ENCODE measurements around the gene MRPL51.
A peak's percentile ranks its signal among the peaks of the same experiment; 100 is the strongest.

MRPL51 gene

GRCh38 chr12:6459004-6459337 is 34.1 kb downstream of the MRPL51 start:
- no peak for DNase-seq

GRCh38 chr12:6458281-6459003 is 34.6 kb downstream of the MRPL51 start:
- no peak for DNase-seq

GRCh38 chr12:6457220-6457945 is 35.7 kb downstream of the MRPL51 start:
- no peak for DNase-seq

GRCh38 chr12:6452944-6453630 is 40.0 kb downstream of the MRPL51 start:
- DNase-seq, result no peak

- no peak for DNase-seq
These were observed 40.7 kb downstream of the MRPL51 start for GRCh38 chr12:6452245-6452943.

- peak; percentile 70 to 75 for DNase-seq
These were observed 41.5 kb downstream of the MRPL51 start, which contains the start of gene TAPBPL for GRCh38 chr12:6451348-6452244. TAPBPL (plus strand) TSS chr12:6452042; CDS start chr12:6452249, 207 bp downstream.

GRCh38 chr12:6450869-6451347 is 42.2 kb downstream of the MRPL51 start:
- DNase-seq, result no peak

- no peak for DNase-seq
These were observed 42.8 kb downstream of the MRPL51 start for GRCh38 chr12:6450091-6450868.

GRCh38 chr12:6444704-6445688 is 48.1 kb downstream of the MRPL51 start, which contains the start of gene CD27:
CD27 (plus strand) TSS chr12:6444955; CDS start chr12:6445096, 141 bp downstream.
- DNase-seq, result no peak

GRCh38 chr12:6444031-6444430 is 49.0 kb downstream of the MRPL51 start:
- DNase-seq, result no peak

GRCh38 chr12:6443361-6443983 is 49.6 kb downstream of the MRPL51 start:
- no peak for DNase-seq

GRCh38 chr12:6442836-6443235 is 50.2 kb downstream of the MRPL51 start:
- DNase-seq, result no peak

Data from activated CD4-positive, alpha-beta T cell treated with anti-CD3 and anti-CD28 coated beads, Interleukin-2, amount 50 U/mL, for 4 hours (primary cell).